ENCODE measurements around the gene CLNS1A. TPM values are rescaled to one million over a fixed set of nuclear protein-coding genes. Genes with fewer than 3 reads are reported as not detected.
"Not testable (repeated sequence)": the region's sequence is repeated elsewhere in the genome, so short reads cannot be mapped to it uniquely, and the experiment has no call there.

CLNS1A gene
- total RNA-seq, 1 donor from 2014 or later, result 167 TPM

- Mint-ChIP-seq H3K4me3 (peak overlapping the region; percentile 90), H3K27me3 (ENCODE audit: low read depth) (peaks cover 3% of the 10 kb centered on the region), H3K27ac (ENCODE audit: unreplicated experiment) (peak overlapping the region; percentile 93)
Observed at GRCh38 chr11:77589181-77589520, 48.4 kb downstream of the CLNS1A start.

GRCh38 chr11:77580712-77581337 is 56.8 kb downstream of the CLNS1A start:
- Mint-ChIP-seq H3K4me3 (no peak overlapping the region), H3K36me3 (ENCODE audit: low read depth) (peaks cover 41% of the 10 kb centered on the region), H3K27me3 (ENCODE audit: low read depth) (no peaks in the 10 kb centered on the region), H3K4me1 (no peaks in the 10 kb centered on the region), H3K9me3 (peaks cover 16% of the 10 kb centered on the region), H3K27ac (ENCODE audit: unreplicated experiment) (no peak overlapping the region)
- no peak for DNase-seq (ENCODE audit: low read depth, low spot score)
- TF ChIP-seq, protein P1, sequence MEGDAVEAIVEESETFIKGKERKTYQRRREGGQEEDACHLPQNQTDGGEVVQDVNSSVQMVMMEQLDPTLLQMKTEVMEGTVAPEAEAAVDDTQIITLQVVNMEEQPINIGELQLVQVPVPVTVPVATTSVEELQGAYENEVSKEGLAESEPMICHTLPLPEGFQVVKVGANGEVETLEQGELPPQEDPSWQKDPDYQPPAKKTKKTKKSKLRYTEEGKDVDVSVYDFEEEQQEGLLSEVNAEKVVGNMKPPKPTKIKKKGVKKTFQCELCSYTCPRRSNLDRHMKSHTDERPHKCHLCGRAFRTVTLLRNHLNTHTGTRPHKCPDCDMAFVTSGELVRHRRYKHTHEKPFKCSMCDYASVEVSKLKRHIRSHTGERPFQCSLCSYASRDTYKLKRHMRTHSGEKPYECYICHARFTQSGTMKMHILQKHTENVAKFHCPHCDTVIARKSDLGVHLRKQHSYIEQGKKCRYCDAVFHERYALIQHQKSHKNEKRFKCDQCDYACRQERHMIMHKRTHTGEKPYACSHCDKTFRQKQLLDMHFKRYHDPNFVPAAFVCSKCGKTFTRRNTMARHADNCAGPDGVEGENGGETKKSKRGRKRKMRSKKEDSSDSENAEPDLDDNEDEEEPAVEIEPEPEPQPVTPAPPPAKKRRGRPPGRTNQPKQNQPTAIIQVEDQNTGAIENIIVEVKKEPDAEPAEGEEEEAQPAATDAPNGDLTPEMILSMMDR (conservative IDR thresholded peaks at IDR 0.05), result no peak

More at GRCh38 chr11:77589181-77589520, 48.4 kb downstream of the CLNS1A start:
- TF ChIP-seq, protein P1 (conservative IDR thresholded peaks at IDR 0.05), result no peak
- DNase-seq (ENCODE audit: low read depth, low spot score), result no peak
- Mint-ChIP-seq H3K36me3 (ENCODE audit: low read depth) (peaks cover 18% of the 10 kb centered on the region), H3K4me1 (peaks cover 17% of the 10 kb centered on the region), H3K9me3 (peaks cover 4% of the 10 kb centered on the region)

DNA sequence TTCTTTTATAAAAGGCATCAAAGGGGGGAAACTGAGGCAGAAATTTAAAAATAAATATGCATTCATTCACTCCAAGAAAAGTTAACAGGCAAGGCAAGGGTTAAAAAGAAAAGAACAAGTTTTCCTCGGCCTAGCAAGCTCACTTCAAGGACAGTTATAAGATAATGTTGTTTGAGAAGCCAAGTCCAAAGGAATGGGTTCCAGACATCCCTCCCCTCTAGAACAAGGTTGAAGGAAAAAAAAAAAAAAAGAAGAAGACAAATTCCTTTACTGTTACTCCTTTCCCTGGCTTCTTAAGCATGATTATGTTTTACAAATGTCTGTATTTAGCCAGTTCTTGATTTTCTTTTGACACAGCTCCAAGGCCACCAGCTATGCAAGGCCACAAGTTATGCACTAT is 62.2 kb downstream of the CLNS1A start:
- H3K4me1 Mint-ChIP-seq; H3K27me3 Mint-ChIP-seq (ENCODE audit: low read depth); H3K27ac Mint-ChIP-seq (ENCODE audit: unreplicated experiment); DNase-seq (ENCODE audit: low read depth, low spot score); H3K9me3 Mint-ChIP-seq; H3K4me3 Mint-ChIP-seq: not testable (repeated sequence)
- H3K36me3 Mint-ChIP-seq (ENCODE audit: low read depth), result peaks cover 17% of the 10 kb centered on the region

- not testable (repeated sequence) for H3K9me3 Mint-ChIP-seq; H3K36me3 Mint-ChIP-seq (ENCODE audit: low read depth); DNase-seq (ENCODE audit: low read depth, low spot score); H3K27ac Mint-ChIP-seq (ENCODE audit: unreplicated experiment); H3K27me3 Mint-ChIP-seq (ENCODE audit: low read depth); H3K4me3 Mint-ChIP-seq; H3K4me1 Mint-ChIP-seq
Observed at GRCh38 chr11:77570896-77571295, 66.7 kb downstream of the CLNS1A start.

GRCh38 chr11:77569676-77570070 is 67.9 kb downstream of the CLNS1A start:
- TF ChIP-seq, protein P1 (conservative IDR thresholded peaks at IDR 0.05), result no peak
- Mint-ChIP-seq H3K27ac (ENCODE audit: unreplicated experiment) (no peak overlapping the region), H3K27me3 (ENCODE audit: low read depth) (no peaks in the 10 kb centered on the region), H3K4me3 (no peak overlapping the region), H3K4me1 (no peaks in the 10 kb centered on the region), H3K36me3 (ENCODE audit: low read depth) (peaks cover 11% of the 10 kb centered on the region), H3K9me3 (peaks cover 6% of the 10 kb centered on the region)
- DNase-seq (ENCODE audit: low read depth, low spot score), result no peak

DNA sequence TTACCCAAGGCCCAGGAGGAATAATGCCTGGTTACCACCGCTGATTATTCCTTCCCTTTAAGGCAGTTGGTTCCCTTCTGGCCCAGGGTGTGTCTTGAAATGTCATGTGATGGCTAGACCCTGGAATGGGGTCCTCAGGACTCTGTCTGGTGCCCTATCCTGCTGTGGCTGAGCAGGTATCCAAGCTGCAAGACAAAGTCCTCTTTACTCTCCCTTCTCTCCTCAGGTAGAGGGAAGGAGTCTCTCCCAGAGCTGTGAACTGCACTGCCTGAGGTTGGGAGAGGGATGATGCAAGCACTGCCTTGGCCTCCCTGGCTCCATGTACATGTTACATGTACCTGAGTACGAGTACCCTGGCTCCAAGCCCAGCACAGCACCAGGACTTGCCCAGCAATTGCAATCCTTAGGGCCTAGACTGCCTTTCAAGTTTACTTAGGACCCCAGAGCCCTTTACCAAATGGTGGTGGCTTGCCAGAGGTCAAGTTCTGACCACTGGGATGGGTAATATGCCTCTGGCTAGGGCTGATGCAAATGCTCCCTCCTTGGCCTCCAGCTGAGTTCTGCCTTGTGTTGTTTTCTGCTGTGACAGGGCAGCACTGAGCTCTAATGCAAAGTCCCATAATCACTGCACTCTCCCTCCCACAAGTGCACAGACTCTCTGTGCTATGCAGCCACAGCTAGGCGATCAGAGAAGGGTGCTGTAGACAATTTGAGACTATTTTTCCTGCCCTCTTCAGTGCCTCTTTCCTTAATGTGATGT is 68.5 kb downstream of the CLNS1A start:
- no peak for DNase-seq (ENCODE audit: low read depth, low spot score)
- Mint-ChIP-seq H3K36me3 (ENCODE audit: low read depth) (peaks cover 9% of the 10 kb centered on the region), H3K4me1 (no peaks in the 10 kb centered on the region), H3K9me3 (peaks cover 10% of the 10 kb centered on the region), H3K4me3 (no peak overlapping the region), H3K27ac (ENCODE audit: unreplicated experiment) (no peak overlapping the region), H3K27me3 (ENCODE audit: low read depth) (no peaks in the 10 kb centered on the region)
- TF ChIP-seq, protein P1 (conservative IDR thresholded peaks at IDR 0.05), result no peak

Measured in neural crest cell (in vitro differentiated cells).